ENCODE measurements around the gene SLC28A2.
A peak's percentile ranks its signal among the peaks of the same experiment; 100 is the strongest.
"Not testable (repeated sequence)": the region's sequence is repeated elsewhere in the genome, so short reads cannot be mapped to it uniquely, and the experiment has no call there.

Gene SLC28A2

DNA sequence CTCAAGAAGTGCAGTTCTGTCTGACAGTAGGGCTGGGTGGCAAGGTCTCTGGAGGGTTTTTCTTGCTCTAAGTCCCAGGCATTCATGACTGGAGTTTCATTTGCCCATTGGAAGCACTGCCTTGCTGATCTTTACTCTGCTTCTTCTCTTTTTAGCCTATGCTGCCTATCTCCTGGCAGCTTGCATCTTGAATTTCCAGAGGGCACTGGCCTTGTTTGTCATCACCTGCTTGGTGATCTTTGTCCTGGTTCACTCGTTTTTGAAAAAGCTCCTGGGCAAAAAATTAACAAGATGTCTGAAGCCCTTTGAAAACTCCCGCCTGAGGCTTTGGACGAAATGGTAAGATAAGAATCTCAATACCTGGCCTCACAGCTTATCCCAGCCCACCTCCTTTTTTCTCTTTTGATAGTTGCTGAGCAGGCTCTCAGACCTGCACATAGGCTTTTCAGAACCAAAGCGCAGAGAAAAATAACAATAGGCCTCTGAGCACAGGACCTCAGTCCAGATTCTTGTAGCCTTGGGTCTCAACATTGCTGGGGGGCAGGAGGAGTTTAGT lies 10.9 kb downstream of the SLC28A2 start:
- no peak for DNase-seq (ENCODE audit: low read depth)

- no peak for DNase-seq (ENCODE audit: low read depth)
Observed at GRCh38 chr15:45263854-45264253, 11.8 kb downstream of the SLC28A2 start.

- DNase-seq (ENCODE audit: low read depth), result no peak
Observed at GRCh38 chr15:45265506-45265905, 13.5 kb downstream of the SLC28A2 start.

DNA sequence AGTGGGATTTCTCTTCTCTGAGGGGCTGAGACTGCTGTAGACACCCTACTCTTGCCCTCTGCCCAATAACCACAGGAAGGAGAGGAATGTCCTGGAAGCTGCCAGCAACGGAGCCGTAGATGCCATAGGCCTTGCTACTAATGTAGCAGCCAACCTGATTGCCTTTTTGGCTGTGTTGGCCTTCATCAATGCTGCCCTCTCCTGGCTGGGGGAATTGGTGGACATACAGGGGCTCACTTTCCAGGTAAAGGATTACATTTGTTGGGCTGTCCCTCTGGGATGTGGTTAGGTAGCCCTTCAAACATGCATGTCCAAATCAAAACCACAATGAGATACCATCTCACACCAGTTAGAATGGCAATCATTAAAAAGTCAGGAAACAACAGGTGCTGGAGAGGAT lies 16.1 kb downstream of the SLC28A2 start:
- no peak for DNase-seq (ENCODE audit: low read depth)

DNA sequence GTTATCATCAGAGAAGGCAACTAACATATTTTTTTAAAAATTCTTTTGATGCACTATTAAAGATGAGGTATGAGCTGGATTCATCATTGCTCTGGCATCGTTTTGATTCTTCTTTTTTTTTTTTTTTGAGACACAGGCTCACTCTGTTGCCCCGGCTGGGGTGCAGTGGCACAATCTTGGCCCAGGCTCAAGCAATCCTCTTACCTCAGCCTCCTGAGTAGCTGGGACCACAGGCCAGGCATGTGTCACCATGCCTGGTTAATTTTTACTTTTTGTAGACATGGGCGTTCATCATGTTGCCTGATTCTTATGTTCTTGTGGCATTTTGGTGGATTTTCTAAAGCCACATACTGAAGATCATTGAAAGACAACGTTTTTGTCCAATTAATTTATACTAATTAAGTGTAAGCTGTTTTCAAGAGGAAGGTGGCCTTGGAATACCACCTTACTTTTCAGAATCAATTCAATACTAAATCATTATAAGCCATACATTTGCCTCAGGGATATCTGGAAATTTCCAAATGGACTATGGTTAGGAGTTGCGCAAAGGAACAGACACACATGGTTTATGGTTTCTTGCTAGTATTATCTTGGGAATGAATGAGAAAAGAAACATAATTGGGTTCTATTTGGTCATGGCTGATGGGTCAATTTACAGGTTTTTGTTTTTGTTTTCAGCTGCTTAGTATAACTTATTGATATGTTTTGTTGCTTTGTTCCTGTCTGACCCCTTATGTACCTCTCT lies 22.8 kb downstream of the SLC28A2 start:
- no peak for DNase-seq (ENCODE audit: low read depth)

DNA sequence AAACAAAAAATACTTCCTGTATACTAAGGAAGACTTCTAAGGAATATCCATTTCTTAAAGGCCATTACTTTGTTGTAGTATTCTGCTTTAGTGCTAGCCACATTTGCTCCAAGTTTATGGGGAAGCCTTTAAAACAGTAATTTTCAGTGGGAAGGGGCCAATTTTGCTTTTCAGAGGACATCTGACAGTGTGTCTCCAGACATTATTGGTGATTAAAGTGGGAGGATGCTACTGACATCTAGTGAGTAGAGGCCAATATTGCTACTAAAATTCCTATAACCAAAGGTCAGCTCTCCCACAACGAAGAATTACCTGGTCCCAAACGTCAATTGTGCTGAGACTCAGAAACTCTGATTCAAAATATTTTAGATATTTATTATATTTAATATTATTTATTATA lies 24.8 kb downstream of the SLC28A2 start:
- no peak for DNase-seq (ENCODE audit: low read depth)

GRCh38 chr15:45279024-45279698 lies 27.1 kb downstream of the SLC28A2 start:
- peak; percentile 97 for DNase-seq (ENCODE audit: low read depth)

GRCh38 chr15:45285413-45285812 lies 33.4 kb downstream of the SLC28A2 start:
- no peak for DNase-seq (ENCODE audit: low read depth)

GRCh38 chr15:45287390-45287956 lies 35.4 kb downstream of the SLC28A2 start:
- DNase-seq (ENCODE audit: low read depth), result no peak

- no peak for DNase-seq (ENCODE audit: low read depth)
Observed at GRCh38 chr15:45288947-45289346, 36.9 kb downstream of the SLC28A2 start.

DNA sequence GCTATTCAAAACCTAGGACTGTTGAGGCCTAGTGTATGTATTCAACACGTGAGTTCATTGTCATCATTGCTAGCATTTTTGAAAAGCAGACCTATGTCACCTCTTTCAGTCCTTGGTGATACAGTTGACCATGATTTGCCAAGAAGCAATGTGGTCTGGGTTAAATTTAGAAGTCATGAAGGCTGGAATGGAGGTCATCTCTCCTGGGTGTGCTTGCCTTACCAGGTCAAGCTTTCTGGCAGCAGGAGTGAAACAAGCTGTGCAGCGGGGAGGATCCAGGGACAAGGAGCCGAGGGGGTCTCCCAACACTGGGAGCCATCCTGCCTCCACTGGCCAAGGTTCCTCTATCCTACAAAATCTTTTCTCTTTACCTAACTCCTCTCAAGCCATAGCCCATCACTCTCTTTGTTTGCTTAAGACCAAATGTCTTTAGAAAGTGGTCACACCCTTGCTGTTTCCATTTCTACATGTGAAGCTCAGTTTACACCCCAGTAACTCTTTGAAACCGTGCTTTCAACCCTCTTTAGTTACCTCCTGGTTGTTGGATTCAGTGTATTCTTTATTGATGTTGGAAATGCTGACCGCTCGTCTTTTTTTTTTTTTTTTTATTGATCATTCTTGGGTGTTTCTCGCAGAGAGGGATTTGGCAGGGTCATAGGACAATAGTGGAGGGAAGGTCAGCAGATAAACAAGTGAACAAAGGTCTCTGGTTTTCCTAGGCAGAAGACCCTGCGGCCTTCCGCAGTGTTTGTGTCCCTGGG lies 40.0 kb downstream of the SLC28A2 start:
- no peak for DNase-seq (ENCODE audit: low read depth)

GRCh38 chr15:45293326-45293725 lies 41.3 kb downstream of the SLC28A2 start:
- not testable (repeated sequence) for DNase-seq (ENCODE audit: low read depth)

DNA sequence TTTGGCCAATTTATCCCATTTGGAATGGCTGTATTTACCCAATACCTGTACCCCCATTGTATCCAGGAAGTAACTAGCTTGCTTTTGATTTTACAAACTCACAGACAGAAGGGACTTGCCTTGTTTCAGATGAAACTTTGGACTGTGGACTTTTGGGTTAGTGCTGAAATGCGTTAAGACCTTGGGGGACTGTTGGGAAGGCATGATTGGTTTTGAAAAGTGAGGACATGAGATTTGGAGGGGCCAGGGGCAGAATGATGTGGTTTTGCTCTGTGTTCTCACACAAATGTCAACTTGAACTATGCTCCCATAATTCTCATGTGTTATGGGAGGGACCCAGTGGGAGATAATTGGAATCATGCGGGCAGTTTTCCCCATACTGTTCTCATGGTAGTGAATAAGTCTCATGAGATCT lies 46.9 kb downstream of the SLC28A2 start:
- not testable (repeated sequence) for DNase-seq (ENCODE audit: low read depth)

DNA sequence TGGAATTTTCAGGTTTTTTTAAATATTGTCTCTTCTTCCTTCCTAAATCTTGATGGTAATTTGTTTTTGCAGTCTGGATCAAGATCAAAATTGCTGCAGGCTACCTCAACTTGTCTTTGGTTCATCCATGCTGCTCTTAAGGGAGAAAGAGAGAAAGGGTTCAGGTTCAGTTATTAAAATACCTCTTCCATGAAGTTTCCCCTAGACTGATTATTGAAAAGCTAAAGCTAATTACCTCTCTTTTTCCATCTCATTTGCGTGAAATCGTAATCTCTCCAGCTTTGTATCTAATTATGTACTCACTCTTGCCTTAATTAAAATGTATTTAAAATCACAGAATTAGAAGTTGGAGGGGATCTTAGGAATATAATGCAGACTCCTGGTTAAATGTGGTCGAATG lies 52.7 kb downstream of the SLC28A2 start:
- no peak for DNase-seq (ENCODE audit: low read depth)

GRCh38 chr15:45306105-45306504 lies 54.1 kb downstream of the SLC28A2 start:
- no peak for DNase-seq (ENCODE audit: low read depth)

DNA sequence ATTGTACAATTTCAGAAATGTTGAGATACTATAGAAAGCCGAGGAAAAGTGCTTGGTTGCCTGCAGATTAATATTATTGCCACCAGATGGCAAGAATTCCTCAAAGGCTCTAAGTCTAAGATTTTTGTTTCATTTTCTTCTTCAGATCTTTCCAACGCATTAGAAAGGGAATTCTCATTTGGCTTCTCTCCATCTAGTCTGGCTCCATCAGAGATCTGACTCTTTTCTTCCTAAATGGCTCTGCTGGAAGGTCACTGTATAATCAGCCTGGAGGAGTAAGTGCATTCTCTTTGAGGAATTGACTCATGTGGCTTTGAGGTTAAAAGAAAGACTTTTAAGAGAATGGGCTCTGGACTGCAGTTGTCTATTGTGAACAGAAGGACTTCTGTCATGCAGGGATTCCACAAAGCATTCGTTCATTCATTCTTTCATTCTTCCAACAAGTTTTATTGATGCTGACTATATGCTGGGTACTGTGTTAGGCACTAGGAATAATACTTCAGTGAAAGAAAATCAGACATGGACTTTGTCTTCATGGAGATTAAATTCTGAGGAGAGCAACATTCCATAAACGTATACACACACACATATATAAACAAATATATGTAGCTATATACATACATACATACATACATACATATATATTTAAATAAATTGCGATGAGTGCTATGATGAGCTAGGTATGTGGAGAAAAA lies 55.3 kb downstream of the SLC28A2 start:
- no peak for DNase-seq (ENCODE audit: low read depth)

DNA sequence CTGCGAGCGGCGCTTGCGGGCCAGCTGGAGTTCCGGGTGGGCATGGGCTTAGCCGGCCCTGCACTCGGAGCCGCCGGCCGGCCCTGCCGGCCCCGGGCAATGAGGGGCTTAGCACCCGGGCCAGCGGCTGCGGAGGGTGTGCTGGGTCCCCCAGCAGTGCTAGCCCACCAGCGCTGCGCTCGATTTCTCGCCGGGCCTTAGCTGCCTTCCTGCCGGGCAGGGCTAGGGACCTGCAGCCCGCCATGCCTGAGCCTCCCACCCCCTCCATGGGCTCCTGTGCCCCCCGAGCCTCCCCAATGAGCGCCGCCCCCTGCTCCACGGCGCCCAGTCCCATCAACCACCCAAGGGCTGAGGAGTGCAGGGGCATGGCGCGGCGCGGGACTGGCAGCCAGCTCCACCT lies 62.1 kb downstream of the SLC28A2 start:
- DNase-seq (ENCODE audit: low read depth), result not testable (repeated sequence)

- DNase-seq (ENCODE audit: low read depth), result no peak
Observed at GRCh38 chr15:45314960-45315359, 62.9 kb downstream of the SLC28A2 start.

DNA sequence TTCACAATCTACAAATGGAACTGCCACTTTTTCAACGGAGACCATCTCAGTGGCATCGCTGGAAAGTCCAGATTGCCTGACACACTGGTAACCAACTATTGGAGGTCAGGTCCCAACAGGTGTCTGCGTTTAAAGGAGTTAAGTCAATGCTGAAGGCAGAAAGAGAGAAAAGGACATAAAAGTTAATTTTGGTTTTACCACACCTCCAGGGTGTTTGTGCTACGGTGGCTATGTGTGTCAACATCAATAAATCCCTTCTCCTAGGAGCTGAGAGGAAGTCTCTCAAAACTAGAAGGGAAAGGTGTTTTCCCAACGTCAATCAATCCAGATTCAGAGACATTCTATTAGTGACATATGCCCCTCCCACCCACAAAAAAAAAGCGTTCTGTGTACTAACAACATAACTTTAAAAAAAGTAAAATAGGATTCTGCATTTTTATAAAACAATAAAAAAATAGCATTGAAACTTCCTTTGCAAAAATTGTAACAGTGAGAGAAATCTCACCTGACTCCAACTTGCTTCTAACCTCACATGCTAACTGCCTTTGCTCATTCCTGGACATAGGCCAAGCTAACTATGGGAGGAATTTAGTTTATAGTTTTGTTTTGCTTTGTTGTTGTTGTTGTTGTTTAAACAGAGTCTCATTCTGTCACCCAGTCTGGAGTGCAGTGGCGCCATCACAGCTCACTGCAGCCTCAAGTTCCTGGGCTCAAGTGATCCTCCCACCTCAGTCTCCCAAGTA lies 67.6 kb downstream of the SLC28A2 start:
- no peak for DNase-seq (ENCODE audit: low read depth)

DNA sequence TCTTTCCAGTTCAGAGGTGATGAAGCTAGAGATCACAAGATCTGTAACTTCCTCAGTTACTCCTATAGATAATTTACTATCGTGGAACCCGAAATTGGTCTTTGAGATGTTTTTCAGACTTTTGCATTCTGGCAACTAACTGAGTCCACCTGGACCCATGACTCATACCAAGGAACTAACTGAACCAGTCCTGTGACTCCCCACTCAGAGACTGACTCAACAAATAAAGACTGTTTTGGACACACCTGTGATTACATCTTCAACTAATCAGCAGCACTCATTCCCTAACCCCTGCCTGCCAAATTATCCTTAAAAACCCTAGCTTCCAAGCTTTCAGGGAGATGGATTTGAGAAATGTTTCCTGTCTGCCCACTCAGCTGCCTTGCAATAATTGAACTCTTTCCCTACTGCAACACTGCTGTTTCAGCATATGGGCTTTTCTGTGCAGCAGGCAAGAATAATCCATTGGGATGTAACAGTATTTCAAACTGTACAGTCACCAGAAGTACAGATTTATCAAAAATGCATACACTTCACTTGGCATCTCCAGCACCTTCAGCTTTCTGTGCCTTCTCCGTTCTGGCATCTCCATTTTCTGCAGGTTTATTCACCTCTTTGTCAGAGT lies 68.7 kb downstream of the SLC28A2 start:
- no peak for DNase-seq (ENCODE audit: low read depth)

- DNase-seq (ENCODE audit: low read depth), result no peak
Observed at GRCh38 chr15:45326280-45326679, 74.2 kb downstream of the SLC28A2 start.
